GM06990 (cell line): ENCODE data around the gene CD82.

Experiments
- DNase-seq: peaks from one replicate; pipeline ENCODE4 v3.0.0-alpha.2; 2011; ENCODE audit not compliant: insufficient read length; ENCODE audit errors: extremely low read depth
- H3K27me3 ChIP-seq: replicated peaks from 2 replicates; pipeline ENCODE4 v1.6.0; 2011; ENCODE audit warnings: low read length; ENCODE audit not compliant: control insufficient read depth, insufficient read depth
- H3K36me3 ChIP-seq: 2 replicates; pipeline ENCODE4 v1.5.1; 2011; ENCODE audit warnings: low read length; ENCODE audit not compliant: control insufficient read depth, insufficient read depth
- H3K4me3 ChIP-seq: replicated peaks from 2 replicates; pipeline ENCODE4 v1.5.1; 2011; ENCODE audit warnings: low read depth, mild to moderate bottlenecking, control low read depth, low read length
- CTCF ChIP-seq: IDR thresholded peaks from 2 replicates; pipeline ENCODE4 v1.5.1; 2011; ENCODE audit warnings: low read length, control low read depth, mild to moderate bottlenecking, inconsistent platforms; ENCODE audit not compliant: insufficient read depth, poor library complexity, severe bottlenecking

Gene CD82

GRCh38 chr11:44530413-44531115 lies 34.9 kb upstream of the CD82 start:
- Histone ChIP-seq H3K4me3 (no peak overlapping the region), H3K27me3 (peaks cover 2% of the 10 kb centered on the region; the same call in 1 of the 2 replicates), H3K36me3 (no peaks in the 10 kb centered on the region)
- no peak for TF ChIP-seq CTCF
- no peak for DNase-seq

DNA sequence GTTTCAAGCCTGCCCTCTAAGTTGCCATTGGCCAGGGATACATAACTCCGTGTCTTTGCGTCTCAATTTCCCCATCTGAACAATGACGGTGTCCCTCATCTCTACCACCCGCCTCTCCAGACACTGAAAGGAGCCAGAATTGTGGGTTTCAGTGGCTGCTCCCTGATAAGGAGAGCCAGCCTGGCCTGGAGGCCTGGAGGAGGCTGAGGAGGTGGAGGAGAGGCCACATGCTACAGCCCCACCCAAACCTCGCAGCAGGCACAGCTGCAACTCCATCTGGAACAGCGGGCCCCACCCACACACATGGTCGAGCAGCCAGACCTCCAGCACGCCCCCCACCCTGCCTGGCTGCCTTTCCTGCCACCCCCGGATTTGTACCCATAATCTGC lies 34.4 kb upstream of the CD82 start:
- Histone ChIP-seq H3K4me3 (no peak overlapping the region), H3K27me3 (peaks cover 2% of the 10 kb centered on the region; the same call in 1 of the 2 replicates), H3K36me3 (no peaks in the 10 kb centered on the region)
- TF ChIP-seq CTCF = no peak
- no peak for DNase-seq

GRCh38 chr11:44531636-44532035 lies 33.8 kb upstream of the CD82 start:
- H3K27me3 ChIP-seq = peaks cover 2% of the 10 kb centered on the region; the same call in 1 of the 2 replicates
- H3K4me3 ChIP-seq = no peak overlapping the region
- no peak for DNase-seq
- H3K36me3 ChIP-seq = no peaks in the 10 kb centered on the region
- no peak for TF ChIP-seq CTCF

- Histone ChIP-seq H3K36me3 (no peaks in the 10 kb centered on the region), H3K27me3 (peaks cover 2% of the 10 kb centered on the region; the same call in 1 of the 2 replicates), H3K4me3 (no peak overlapping the region)
- TF ChIP-seq CTCF = no peak
- DNase-seq = no peak
Observed at GRCh38 chr11:44532809-44533208, 32.7 kb upstream of the CD82 start.

DNA sequence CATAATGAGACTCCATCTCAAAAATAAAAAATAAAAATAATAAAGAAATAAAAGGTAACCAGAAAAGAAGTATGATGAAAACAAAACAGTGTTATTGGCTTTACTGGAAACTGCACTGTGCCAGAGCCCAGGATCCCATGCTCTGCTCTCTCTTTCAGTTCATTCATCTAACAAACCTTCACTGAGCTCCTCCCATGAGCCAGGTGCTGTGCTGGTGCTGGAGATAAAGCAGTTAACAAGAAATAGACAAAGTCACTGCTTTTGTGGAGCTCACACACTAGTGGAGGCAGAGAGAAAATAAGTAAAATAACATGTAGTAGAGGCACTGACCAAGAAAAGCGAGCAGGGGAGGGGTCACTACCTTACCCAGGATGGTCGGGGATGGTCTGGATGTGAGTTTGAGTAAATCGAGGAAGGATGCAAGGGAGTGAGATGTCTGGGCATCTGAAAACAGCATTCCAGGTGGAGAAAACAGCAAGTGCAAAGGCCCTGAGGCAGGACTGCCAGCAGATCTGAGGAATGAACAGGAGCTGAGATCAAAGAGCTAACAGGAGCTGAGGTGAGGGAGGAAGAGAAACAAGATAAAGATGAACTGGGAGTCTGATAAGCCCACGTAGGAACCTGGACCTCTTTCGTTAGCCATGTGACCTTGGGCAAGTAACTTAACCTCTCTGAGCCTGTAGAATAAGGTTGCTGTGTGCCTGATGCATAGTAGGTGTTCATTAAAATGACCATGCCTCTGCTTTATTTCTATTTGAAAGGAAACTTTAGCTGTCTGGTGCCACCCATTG lies 31.3 kb upstream of the CD82 start:
- no peaks in the 10 kb centered on the region for H3K36me3 ChIP-seq
- TF ChIP-seq CTCF = no peak
- H3K4me3 ChIP-seq = no peak overlapping the region
- peaks cover 2% of the 10 kb centered on the region; the same call in 1 of the 2 replicates for H3K27me3 ChIP-seq
- DNase-seq = no peak
